IPS-15b (cell line): ENCODE data around the gene FCRL1.

Experiments used
- H3K27me3 ChIP-seq: one replicate; pipeline ENCODE4 v1.6.1; 2013; ENCODE audit warnings: low read length; ENCODE audit not compliant: control insufficient read depth, insufficient read depth
- H3K36me3 ChIP-seq: one replicate; pipeline ENCODE4 v1.6.1; 2013; ENCODE audit warnings: low read length; ENCODE audit not compliant: control insufficient read depth, insufficient read depth
- H3K4me1 ChIP-seq: one replicate; pipeline ENCODE4 v1.6.1; 2013; ENCODE audit warnings: mild to moderate bottlenecking, low read length; ENCODE audit not compliant: control insufficient read depth, insufficient read depth
- H3K4me3 ChIP-seq: one replicate; pipeline ENCODE4 v1.5.1; 2013; ENCODE audit warnings: low read depth, low read length
- H3K9ac ChIP-seq: one replicate; pipeline ENCODE4 v1.6.1; 2013; ENCODE audit warnings: low read depth, mild to moderate bottlenecking, low read length
- H3K9me3 ChIP-seq: one replicate; pipeline ENCODE4 v1.6.1; 2013; ENCODE audit warnings: mild to moderate bottlenecking, low read length; ENCODE audit not compliant: control insufficient read depth, insufficient read depth

Gene FCRL1

GRCh38 chr1:157833145-157833544 is 13.2 kb upstream of the FCRL1 start:
- no peaks in the 10 kb centered on the region for H3K9me3 ChIP-seq
- H3K4me3 ChIP-seq = no peak overlapping the region
- H3K4me1 ChIP-seq = no peaks in the 10 kb centered on the region
- no peak overlapping the region for H3K9ac ChIP-seq
- H3K27me3 ChIP-seq = no peaks in the 10 kb centered on the region
- no peaks in the 10 kb centered on the region for H3K36me3 ChIP-seq

- no peak overlapping the region for H3K9ac ChIP-seq
- no peaks in the 10 kb centered on the region for H3K4me1 ChIP-seq
- no peaks in the 10 kb centered on the region for H3K27me3 ChIP-seq
- no peaks in the 10 kb centered on the region for H3K9me3 ChIP-seq
- no peaks in the 10 kb centered on the region for H3K36me3 ChIP-seq
- no peak overlapping the region for H3K4me3 ChIP-seq
Measured at GRCh38 chr1:157831968-157832626, 12.2 kb upstream of the FCRL1 start.

- no peaks in the 10 kb centered on the region for H3K4me1 ChIP-seq
- no peak overlapping the region for H3K4me3 ChIP-seq
- no peak overlapping the region for H3K9ac ChIP-seq
- no peaks in the 10 kb centered on the region for H3K36me3 ChIP-seq
- no peaks in the 10 kb centered on the region for H3K27me3 ChIP-seq
- H3K9me3 ChIP-seq = no peaks in the 10 kb centered on the region
Measured at GRCh38 chr1:157830887-157831286, 11.0 kb upstream of the FCRL1 start.

GRCh38 chr1:157829711-157830110 is 9.8 kb upstream of the FCRL1 start:
- no peaks in the 10 kb centered on the region for H3K36me3 ChIP-seq
- H3K4me1 ChIP-seq = no peaks in the 10 kb centered on the region
- H3K9ac ChIP-seq = no peak overlapping the region
- no peak overlapping the region for H3K4me3 ChIP-seq
- no peaks in the 10 kb centered on the region for H3K9me3 ChIP-seq
- H3K27me3 ChIP-seq = no peaks in the 10 kb centered on the region

GRCh38 chr1:157829210-157829609 is 9.3 kb upstream of the FCRL1 start:
- Histone ChIP-seq H3K27me3 (no peaks in the 10 kb centered on the region), H3K4me1 (no peaks in the 10 kb centered on the region), H3K36me3 (no peaks in the 10 kb centered on the region), H3K4me3 (no peak overlapping the region), H3K9me3 (no peaks in the 10 kb centered on the region), H3K9ac (no peak overlapping the region)

- Histone ChIP-seq H3K27me3 (no peaks in the 10 kb centered on the region), H3K36me3 (no peaks in the 10 kb centered on the region), H3K9me3 (no peaks in the 10 kb centered on the region), H3K4me3 (no peak overlapping the region), H3K4me1 (no peaks in the 10 kb centered on the region), H3K9ac (no peak overlapping the region)
Measured at GRCh38 chr1:157820299-157820698, 379 bp upstream of the FCRL1 start.

- Histone ChIP-seq H3K9ac (no peak overlapping the region), H3K27me3 (no peaks in the 10 kb centered on the region), H3K9me3 (no peaks in the 10 kb centered on the region), H3K4me3 (no peak overlapping the region), H3K4me1 (no peaks in the 10 kb centered on the region), H3K36me3 (no peaks in the 10 kb centered on the region)
Measured at GRCh38 chr1:157819215-157819614, 705 bp downstream of the FCRL1 start.

- Histone ChIP-seq H3K27me3 (no peaks in the 10 kb centered on the region), H3K9me3 (no peaks in the 10 kb centered on the region), H3K36me3 (no peaks in the 10 kb centered on the region), H3K4me1 (no peaks in the 10 kb centered on the region), H3K9ac (no peak overlapping the region), H3K4me3 (no peak overlapping the region)
Measured at GRCh38 chr1:157813269-157813668, 6.7 kb downstream of the FCRL1 start.

- H3K36me3 ChIP-seq = no peaks in the 10 kb centered on the region
- H3K4me1 ChIP-seq = no peaks in the 10 kb centered on the region
- peaks cover 3% of the 10 kb centered on the region for H3K27me3 ChIP-seq
- H3K9me3 ChIP-seq = no peaks in the 10 kb centered on the region
- no peak overlapping the region for H3K9ac ChIP-seq
- no peak overlapping the region for H3K4me3 ChIP-seq
Measured at GRCh38 chr1:157806431-157807149, 13.3 kb downstream of the FCRL1 start.

- no peaks in the 10 kb centered on the region for H3K4me1 ChIP-seq
- no peak overlapping the region for H3K9ac ChIP-seq
- no peak overlapping the region for H3K4me3 ChIP-seq
- H3K9me3 ChIP-seq = no peaks in the 10 kb centered on the region
- H3K27me3 ChIP-seq = peaks cover 3% of the 10 kb centered on the region
- H3K36me3 ChIP-seq = no peaks in the 10 kb centered on the region
Measured at GRCh38 chr1:157803851-157804250, 16.1 kb downstream of the FCRL1 start.

- H3K4me1 ChIP-seq = no peaks in the 10 kb centered on the region
- H3K9ac ChIP-seq = no peak overlapping the region
- H3K36me3 ChIP-seq = no peaks in the 10 kb centered on the region
- H3K27me3 ChIP-seq = no peaks in the 10 kb centered on the region
- H3K4me3 ChIP-seq = no peak overlapping the region
- H3K9me3 ChIP-seq = no peaks in the 10 kb centered on the region
Measured at GRCh38 chr1:157799996-157800395, 19.9 kb downstream of the FCRL1 start.

GRCh38 chr1:157798211-157798610 is 21.7 kb downstream of the FCRL1 start:
- Histone ChIP-seq H3K4me1 (no peaks in the 10 kb centered on the region), H3K9me3 (no peaks in the 10 kb centered on the region), H3K27me3 (no peaks in the 10 kb centered on the region), H3K36me3 (no peaks in the 10 kb centered on the region), H3K4me3 (no peak overlapping the region), H3K9ac (no peak overlapping the region)
